Stimulated activated CD4-positive, alpha-beta T cell treated with anti-CD3 and anti-CD28 coated beads, Interleukin-1b, Interleukin-23, amount 100 ng/mL, for 24 hours (primary cell): ENCODE measurements around the gene SCUBE3.

ENCODE experiments used
- DNase-seq, 4 experiments: peaks; one replicate each; pipeline ENCODE4 v3.0.0-alpha.2; 2020; ENCODE audit warnings: low read depth in 4 of 4, low spot score in 1 of 4

The SCUBE3 gene

DNA sequence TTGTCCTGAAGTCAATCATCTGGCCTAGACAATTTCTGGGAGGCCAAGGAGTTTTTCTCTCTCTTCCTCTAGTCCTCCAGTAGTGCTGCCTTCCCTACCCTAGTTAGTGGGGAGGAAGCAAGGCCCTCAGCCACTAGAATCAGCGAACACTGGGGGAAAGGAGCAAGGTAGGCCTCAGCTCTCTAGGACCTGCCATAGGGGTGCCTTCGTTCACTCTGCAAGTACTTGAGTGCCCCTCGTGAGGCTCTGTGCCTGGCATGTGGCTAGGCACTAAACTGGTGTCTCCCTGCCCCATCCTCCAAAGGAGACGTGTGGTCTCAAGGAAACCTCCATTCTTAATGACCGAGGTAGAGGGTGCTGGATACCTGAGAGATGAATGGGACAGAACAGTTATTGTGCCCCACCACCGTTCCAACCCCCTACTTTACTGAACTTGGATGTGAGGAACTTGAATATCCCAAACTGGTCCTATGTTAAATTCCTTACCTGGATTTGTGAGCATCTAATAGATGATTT, 84.9 kb downstream of the SCUBE3 start:
- no peak for DNase-seq

GRCh38 chr6:35299674-35300073, 85.9 kb downstream of the SCUBE3 start:
- DNase-seq, result no peak

- DNase-seq, result no peak
These were observed 87.1 kb downstream of the SCUBE3 start for GRCh38 chr6:35300848-35301247.
